Urinary bladder (tissue), 4 donors: ENCODE data around the gene SART3. TPM values are rescaled to one million over a fixed set of nuclear protein-coding genes. Genes with fewer than 3 reads are reported as not detected.
"Not testable (repeated sequence)": the region's sequence is repeated elsewhere in the genome, so short reads cannot be mapped to it uniquely, and the experiment has no call there.

ENCODE experiments used
- DNase-seq: peaks from one replicate; pipeline ENCODE4 v3.0.0-alpha.2; 2015; ENCODE audit errors: extremely low spot score
- H3K27ac ChIP-seq: one replicate; pipeline ENCODE4 v1.5.1; 2013; ENCODE audit warnings: low read depth, mild to moderate bottlenecking, moderate library complexity
- H3K36me3 ChIP-seq: one replicate; pipeline ENCODE4 v1.6.1; 2013; ENCODE audit warnings: mild to moderate bottlenecking, moderate library complexity; ENCODE audit not compliant: insufficient read depth
- H3K4me1 ChIP-seq: one replicate; pipeline ENCODE4 v1.6.1; 2013; ENCODE audit warnings: mild to moderate bottlenecking, moderate library complexity; ENCODE audit not compliant: insufficient read depth
- H3K4me3 ChIP-seq: one replicate; pipeline ENCODE4 v1.5.1; 2013; ENCODE audit warnings: low read depth, low read length
- WGBS: extraction: QIAGEN DNeasy Blood & Tissue Kit; methylation state at CpG from one replicate; pipeline ENCODE4 v1.1.7; 2013; 5-methylcytosine and 5-hydroxymethylcytosine counted together
- polyA plus RNA-seq: library from polyadenylated mRNA; stranded (reverse); fragments of 200-250 nt; gene quantifications from one replicate; pipeline ENCODE4 v1.2.3, GENCODE V29; 2013
- total RNA-seq: library from RNA; depleted of rRNA; stranded (reverse); fragments of >200 nt; gene quantifications from one replicate; pipeline ENCODE4 v1.2.3, GENCODE V29; 2014
- donor health status: healthy with polysubstance abuse.
- donor health status: healthy.

SART3 gene
- total and polyA plus RNA-seq, 2 donors: 29.3 to 60.9 TPM

- Histone ChIP-seq H3K27ac (no peak overlapping the region), H3K36me3 (peaks cover 5% of the 10 kb centered on the region), H3K4me3 (no peak overlapping the region), H3K4me1 (no peaks in the 10 kb centered on the region)
- no peak for DNase-seq
- WGBS: 36% methylated on average over 7 of the region's 7 CpGs
These were observed 6.7 kb upstream of the SART3 start for GRCh38 chr12:108567406-108568337.

- 90% methylated on average over 4 of the region's 4 CpGs for WGBS
- Histone ChIP-seq H3K4me3 (no peak overlapping the region), H3K36me3 (peaks cover 5% of the 10 kb centered on the region), H3K27ac (no peak overlapping the region), H3K4me1 (no peaks in the 10 kb centered on the region)
- DNase-seq: no peak
These were observed 5.5 kb upstream of the SART3 start for GRCh38 chr12:108566452-108566851.

- H3K36me3 ChIP-seq: peaks cover 5% of the 10 kb centered on the region
- 21% methylated on average over 2 of the region's 2 CpGs for WGBS
- no peak overlapping the region for H3K27ac ChIP-seq
- no peaks in the 10 kb centered on the region for H3K4me1 ChIP-seq
- no peak for DNase-seq
- no peak overlapping the region for H3K4me3 ChIP-seq
These were observed 5.0 kb upstream of the SART3 start for GRCh38 chr12:108565976-108566375.

GRCh38 chr12:108565146-108565545 is 4.2 kb upstream of the SART3 start:
- WGBS: 93% methylated on average over 3 of the region's 3 CpGs
- no peaks in the 10 kb centered on the region for H3K4me1 ChIP-seq
- H3K27ac ChIP-seq: no peak overlapping the region
- H3K4me3 ChIP-seq: no peak overlapping the region
- peaks cover 5% of the 10 kb centered on the region for H3K36me3 ChIP-seq
- DNase-seq: no peak

GRCh38 chr12:108564724-108565123 is 3.8 kb upstream of the SART3 start:
- no peak for DNase-seq
- H3K27ac ChIP-seq: no peak overlapping the region
- peaks cover 5% of the 10 kb centered on the region for H3K36me3 ChIP-seq
- no peak overlapping the region for H3K4me3 ChIP-seq
- H3K4me1 ChIP-seq: no peaks in the 10 kb centered on the region

- H3K36me3 ChIP-seq: peaks cover 5% of the 10 kb centered on the region
- no peak for DNase-seq
- WGBS: 0% methylated on average over 1 of the region's 1 CpG
- H3K27ac ChIP-seq: no peak overlapping the region
- no peaks in the 10 kb centered on the region for H3K4me1 ChIP-seq
- H3K4me3 ChIP-seq: no peak overlapping the region
These were observed 2.8 kb upstream of the SART3 start for GRCh38 chr12:108563804-108564151.

- WGBS: under 1% methylated on average over 14 of the region's 14 CpGs
- DNase-seq: peak; percentile 50
- H3K27ac ChIP-seq: peak overlapping the region; percentile 95
- H3K4me1 ChIP-seq: no peaks in the 10 kb centered on the region
- H3K36me3 ChIP-seq: peaks cover 3% of the 10 kb centered on the region
- H3K4me3 ChIP-seq: peak overlapping the region; percentile 71
These were observed 2.3 kb upstream of the SART3 start for GRCh38 chr12:108563136-108563803.

GRCh38 chr12:108562348-108563135 is 1.6 kb upstream of the SART3 start, which contains the start of gene ISCU:
TSS of gene ISCU (plus strand) at chr12:108562596. CDS start at chr12:108562623, 27 bp downstream.
- WGBS: under 1% methylated on average over 72 of the region's 72 CpGs
- DNase-seq: peak; percentile 92

GRCh38 chr12:108561852-108562347 is 927 bp upstream of the SART3 start:
- Histone ChIP-seq H3K4me3 (peak overlapping the region; percentile 2), H3K27ac (no peak overlapping the region), H3K36me3 (peaks cover 3% of the 10 kb centered on the region), H3K4me1 (no peaks in the 10 kb centered on the region)
- WGBS: under 1% methylated on average over 20 of the region's 20 CpGs
- DNase-seq: peak; percentile 37

More at GRCh38 chr12:108562348-108563135, 1.6 kb upstream of the SART3 start, which contains the start of gene ISCU:
- peaks cover 3% of the 10 kb centered on the region for H3K36me3 ChIP-seq
- H3K4me3 ChIP-seq: peak within 1 kb of the TSS; percentile 71
- no peaks in the 10 kb centered on the region for H3K4me1 ChIP-seq
- peak within 1 kb of the TSS; percentile 95 for H3K27ac ChIP-seq

- DNase-seq: no peak
- Histone ChIP-seq H3K4me3 (peak overlapping the region; percentile 94), H3K27ac (no peak overlapping the region), H3K4me1 (no peaks in the 10 kb centered on the region), H3K36me3 (peaks cover 3% of the 10 kb centered on the region)
- WGBS: under 1% methylated on average over 12 of the region's 12 CpGs
These were observed 652 bp downstream of the SART3 start for GRCh38 chr12:108560321-108560721.

GRCh38 chr12:108559748-108560147 is 1.2 kb downstream of the SART3 start:
- 60% methylated on average over 3 of the region's 3 CpGs for WGBS
- H3K27ac ChIP-seq: no peak overlapping the region
- no peaks in the 10 kb centered on the region for H3K36me3 ChIP-seq
- H3K4me3 ChIP-seq: peak overlapping the region; percentile 94
- H3K4me1 ChIP-seq: no peaks in the 10 kb centered on the region
- DNase-seq: no peak

- no peak for DNase-seq
- Histone ChIP-seq H3K27ac (no peak overlapping the region), H3K36me3 (no peaks in the 10 kb centered on the region), H3K4me3 (no peak overlapping the region), H3K4me1 (no peaks in the 10 kb centered on the region)
- 88% methylated on average over 13 of the region's 14 CpGs for WGBS
These were observed 1.8 kb downstream of the SART3 start for GRCh38 chr12:108559007-108559655.

GRCh38 chr12:108555383-108555782 is 5.6 kb downstream of the SART3 start:
- not testable (repeated sequence) for H3K4me3 ChIP-seq, H3K36me3 ChIP-seq, H3K27ac ChIP-seq, DNase-seq, H3K4me1 ChIP-seq
- 89% methylated on average over 9 of the region's 9 CpGs for WGBS
